Endothelial cell of umbilical vein (primary cell): ENCODE measurements around the gene TMC6.

Experiments used
- EZH2 ChIP-seq: IDR thresholded peaks from 2 replicates; pipeline ENCODE4 v1.6.1; 2012; ENCODE audit warnings: borderline replicate concordance, low read depth, mild to moderate bottlenecking, moderate library complexity, low read length, inconsistent platforms; ENCODE audit not compliant: severe bottlenecking
- FOS ChIP-seq: IDR thresholded peaks from 2 replicates; pipeline ENCODE4 v1.6.1; 2011; ENCODE audit warnings: mild to moderate bottlenecking, low read length, moderate library complexity, borderline replicate concordance; ENCODE audit not compliant: insufficient read depth
- GATA2 ChIP-seq: IDR thresholded peaks from 2 replicates; pipeline ENCODE4 v1.7.0; 2011; ENCODE audit warnings: low read depth, mild to moderate bottlenecking, moderate library complexity, mixed read lengths, low read length; ENCODE audit not compliant: insufficient read length, insufficient read depth
- JUN ChIP-seq: IDR thresholded peaks from 2 replicates; pipeline ENCODE4 v1.6.1; 2011; ENCODE audit warnings: borderline replicate concordance, low read depth; ENCODE audit not compliant: insufficient read length, insufficient read depth
- POLR2A ChIP-seq: IDR thresholded peaks from 2 replicates; pipeline ENCODE4 v1.6.1; 2012; ENCODE audit warnings: low read depth, mild to moderate bottlenecking, control low read depth, low read length
- POLR2AphosphoS5 ChIP-seq: IDR thresholded peaks from 2 replicates; pipeline ENCODE4 v1.6.1; 2012; ENCODE audit warnings: low read depth, mild to moderate bottlenecking, control low read depth, low read length, moderate library complexity; ENCODE audit not compliant: insufficient read depth
- TF ChIP-seq, protein P1 (sequence below), 2 donors: IDR thresholded peaks; 1 replicate in 1 of 2; 2 replicates in 1 of 2; pipeline ENCODE4 v1.5.1; 2011; ENCODE audit warnings: low read length in 2 of 2, mild to moderate bottlenecking in 2 of 2, moderate library complexity in 2 of 2, control low read depth in 1 of 2, inconsistent platforms in 1 of 2, low read depth in 1 of 2; ENCODE audit not compliant: insufficient read depth in 1 of 2; ENCODE audit errors: extremely low read depth in 1 of 2
- TF ChIP-seq, protein P2 (sequence below): IDR thresholded peaks from 2 replicates; pipeline ENCODE4 v1.6.1; 2011; ENCODE audit not compliant: insufficient read depth, insufficient read length

DNA sequence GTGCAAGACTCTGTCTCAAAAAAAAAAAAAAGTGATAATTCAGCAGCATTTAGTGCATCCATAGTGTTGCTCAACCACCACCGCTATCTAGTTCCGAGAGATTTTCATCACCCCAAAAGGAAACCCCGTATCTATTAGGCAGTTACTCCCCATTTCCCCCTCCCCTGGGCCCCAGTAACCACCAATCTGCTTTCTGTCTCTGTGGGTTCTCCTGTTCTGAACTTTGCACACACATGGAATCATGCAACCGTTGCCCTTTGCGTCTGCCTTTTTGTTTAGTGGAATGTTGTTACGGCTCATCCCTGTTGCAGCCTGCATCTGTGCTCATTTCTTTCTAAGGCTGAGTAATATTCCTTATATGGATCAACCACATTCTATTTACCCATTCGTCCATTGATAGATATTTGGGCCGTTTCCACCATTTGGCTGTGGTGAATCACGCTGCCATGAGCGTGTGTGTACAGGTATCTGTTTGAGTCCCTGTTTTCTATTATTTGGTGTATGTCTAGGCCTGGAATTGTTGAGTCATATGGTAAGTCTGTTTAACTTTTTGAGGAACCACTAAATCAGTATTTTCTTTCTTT is 31.1 kb upstream of the TMC6 start:
- TF ChIP-seq EZH2 (no peak), JUN (no peak), POLR2A (no peak), GATA2 (no peak), POLR2AphosphoS5 (no peak), FOS (no peak)
- TF ChIP-seq, protein P1, sequence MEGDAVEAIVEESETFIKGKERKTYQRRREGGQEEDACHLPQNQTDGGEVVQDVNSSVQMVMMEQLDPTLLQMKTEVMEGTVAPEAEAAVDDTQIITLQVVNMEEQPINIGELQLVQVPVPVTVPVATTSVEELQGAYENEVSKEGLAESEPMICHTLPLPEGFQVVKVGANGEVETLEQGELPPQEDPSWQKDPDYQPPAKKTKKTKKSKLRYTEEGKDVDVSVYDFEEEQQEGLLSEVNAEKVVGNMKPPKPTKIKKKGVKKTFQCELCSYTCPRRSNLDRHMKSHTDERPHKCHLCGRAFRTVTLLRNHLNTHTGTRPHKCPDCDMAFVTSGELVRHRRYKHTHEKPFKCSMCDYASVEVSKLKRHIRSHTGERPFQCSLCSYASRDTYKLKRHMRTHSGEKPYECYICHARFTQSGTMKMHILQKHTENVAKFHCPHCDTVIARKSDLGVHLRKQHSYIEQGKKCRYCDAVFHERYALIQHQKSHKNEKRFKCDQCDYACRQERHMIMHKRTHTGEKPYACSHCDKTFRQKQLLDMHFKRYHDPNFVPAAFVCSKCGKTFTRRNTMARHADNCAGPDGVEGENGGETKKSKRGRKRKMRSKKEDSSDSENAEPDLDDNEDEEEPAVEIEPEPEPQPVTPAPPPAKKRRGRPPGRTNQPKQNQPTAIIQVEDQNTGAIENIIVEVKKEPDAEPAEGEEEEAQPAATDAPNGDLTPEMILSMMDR (IDR thresholded peaks at IDR 0.05; ENCODE audit: extremely low read depth in 1 of 2, insufficient read depth in 1 of 2, low read depth in 1 of 2, low read length in 2 of 2) = no peak
- TF ChIP-seq, protein P2, sequence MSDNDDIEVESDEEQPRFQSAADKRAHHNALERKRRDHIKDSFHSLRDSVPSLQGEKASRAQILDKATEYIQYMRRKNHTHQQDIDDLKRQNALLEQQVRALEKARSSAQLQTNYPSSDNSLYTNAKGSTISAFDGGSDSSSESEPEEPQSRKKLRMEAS = no peak
